Measurements from ENCODE around the gene TOE1. TPM values are rescaled to one million over a fixed set of nuclear protein-coding genes. Genes with fewer than 3 reads are reported as not detected.

The TOE1 gene
- 7.4 and 11.1 TPM in 2 replicates for total RNA-seq

DNA sequence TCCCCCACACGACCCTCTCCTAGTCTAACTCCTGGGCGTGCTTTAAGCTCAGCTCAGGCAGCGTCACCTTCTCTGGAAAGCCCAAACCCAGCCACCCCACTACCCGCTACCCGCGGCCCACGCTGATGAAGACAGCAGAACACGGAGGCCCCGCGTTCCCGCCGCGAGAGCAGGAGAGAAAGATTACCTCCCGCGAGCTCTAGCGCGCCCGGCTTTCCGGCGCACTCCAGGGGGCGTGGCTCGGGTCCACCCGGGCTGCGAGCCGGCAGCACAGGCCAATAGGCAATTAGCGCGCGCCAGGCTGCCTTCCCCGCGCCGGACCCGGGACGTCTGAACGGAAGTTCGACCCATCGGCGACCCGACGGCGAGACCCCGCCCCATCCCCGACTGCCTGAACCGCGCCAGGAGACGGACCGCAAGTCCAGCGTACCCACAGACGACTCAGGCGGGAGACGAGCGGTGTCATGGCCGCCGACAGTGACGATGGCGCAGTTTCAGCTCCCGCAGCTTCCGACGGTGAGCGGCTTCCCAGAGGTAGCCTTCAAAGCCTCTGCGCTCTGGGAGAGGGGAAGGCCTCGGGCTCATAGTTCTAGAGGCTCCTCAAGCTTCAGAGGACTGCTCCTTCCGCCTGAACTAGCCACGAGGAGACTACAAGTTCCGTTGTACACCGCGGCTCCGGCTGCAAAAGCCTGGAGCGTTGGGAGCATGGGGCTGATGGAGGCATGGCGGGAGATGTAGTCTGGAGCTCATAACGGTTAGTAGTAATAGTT is at the start of gene TOE1, which contains the start of gene MUTYH:
Gene TOE1 (plus strand): TSS at position 382 of the 770 bp plus-strand sequence. CDS start 83 bp downstream, at position 465.
Gene MUTYH (minus strand): TSS at position 652 of the 770 bp plus-strand sequence. CDS start 5,935 bp downstream, outside the sequence.

DNA sequence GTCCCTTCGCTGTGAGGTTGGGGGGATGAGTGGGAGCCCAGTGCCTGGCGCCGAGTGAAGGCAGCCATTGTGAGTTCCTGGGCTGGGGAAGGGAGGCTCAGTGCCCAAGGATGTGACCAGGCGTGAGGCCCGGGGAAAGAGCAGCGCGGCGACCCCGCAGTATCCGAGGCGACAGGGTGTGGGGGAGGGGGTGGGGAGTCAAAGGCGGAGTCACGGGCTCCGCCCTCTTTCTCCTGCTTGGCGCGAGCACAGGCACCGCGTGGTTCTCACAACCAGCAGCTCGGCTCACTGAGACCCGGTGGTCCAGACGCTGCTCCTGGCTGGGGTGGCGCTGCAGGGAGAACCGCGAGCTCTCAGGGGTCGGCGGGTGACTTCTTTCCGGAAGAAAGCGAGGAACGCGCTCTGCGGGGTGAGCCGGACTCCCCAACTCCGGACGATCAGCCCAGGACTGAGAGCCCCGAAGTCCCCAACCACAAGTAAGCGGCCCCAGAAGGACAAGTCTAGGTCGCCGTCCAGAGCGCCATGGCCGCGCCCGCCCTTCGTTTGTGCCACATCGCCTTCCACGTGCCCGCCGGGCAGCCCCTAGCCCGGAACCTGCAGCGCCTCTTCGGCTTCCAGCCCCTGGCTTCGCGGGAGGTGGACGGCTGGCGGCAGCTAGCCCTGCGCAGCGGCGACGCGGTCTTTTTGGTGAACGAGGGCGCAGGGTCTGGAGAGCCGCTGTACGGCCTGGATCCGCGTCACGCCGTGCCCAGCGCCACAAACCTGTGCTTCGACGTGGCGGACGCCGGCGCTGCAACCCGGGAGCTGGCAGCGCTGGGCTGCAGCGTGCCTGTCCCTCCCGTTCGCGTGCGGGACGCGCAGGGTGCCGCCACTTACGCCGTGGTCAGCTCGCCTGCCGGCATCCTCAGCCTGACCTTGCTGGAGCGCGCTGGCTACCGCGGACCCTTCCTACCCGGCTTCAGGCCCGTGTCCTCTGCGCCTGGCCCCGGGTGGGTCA is 13.0 kb upstream of the TOE1 start, which contains the start of gene HPDL:
Gene HPDL (plus strand): TSS at position 269 of the 997 bp plus-strand sequence. CDS start 254 bp downstream, at position 523.

Other genes with a start within 250 kb of the TOE1 start
- under 0.01 TPM in 1 of 2 replicates, not detected in the other for gene ZSWIM5, start 133.6 kb upstream of the TOE1 start, total RNA-seq
- 0.59 and 1.4 TPM in 2 replicates for gene HPDL, start 13.3 kb upstream of the TOE1 start, total RNA-seq
- 12.5 and 14.2 TPM in 2 replicates for gene MUTYH, start 270 bp downstream of the TOE1 start, total RNA-seq
- 0.60 and 0.89 TPM in 2 replicates for gene TESK2, start 151.0 kb downstream of the TOE1 start, total RNA-seq
- gene CCDC163, start 159.9 kb downstream of the TOE1 start, total RNA-seq: 0.28 and 0.30 TPM in 2 replicates
- gene MMACHC, start 160.1 kb downstream of the TOE1 start, total RNA-seq: 1.5 and 1.9 TPM in 2 replicates
- 498 and 520 TPM in 2 replicates for gene PRDX1, start 181.7 kb downstream of the TOE1 start, total RNA-seq
- gene AKR1A1, start 210.7 kb downstream of the TOE1 start, total RNA-seq: 103 and 145 TPM in 2 replicates
- gene NASP, start 243.9 kb downstream of the TOE1 start, total RNA-seq: 27.0 and 38.8 TPM in 2 replicates